Spleen (tissue), 7 donors: ENCODE data around the gene COL9A1.

ENCODE experiments used
- CTCF ChIP-seq, 11 experiments: fragments of 200-600 bp in 7 of 11; fragments of 450-650 bp in 4 of 11; sonication (generic) in 4 of 11; IDR thresholded peaks in 8 of 11; conservative IDR thresholded peaks in 3 of 11; 1 replicate in 7 of 11; 2 replicates in 4 of 11; pipeline versions ENCODE4 v1.4.0 to v1.8.0; 2016 to 2021; ENCODE audit warnings: antibody characterized with exemption in 11 of 11, inconsistent platforms in 4 of 11, mild to moderate bottlenecking in 1 of 11
- POLR2AphosphoS5 ChIP-seq, 3 donors: sonication (generic); formaldehyde crosslinking; IDR thresholded peaks; one replicate each; pipeline ENCODE4 v1.5.1; 2017; ENCODE audit warnings: antibody characterized with exemption in 3 of 3
- donor health status: DM: no; HTN: no; CAD: no; lungs with moderate emphysema.
- donor health status: DM: no; HTN: no; CAD: no.
- donor health status: DM: no; HTN: no; CAD: no.

- TF ChIP-seq CTCF (IDR thresholded peaks at IDR 0.05 in 8 of 11, conservative IDR thresholded peaks at IDR 0.05 in 3 of 11) (no peak), POLR2AphosphoS5 (IDR thresholded peaks at IDR 0.05) (no peak)
Observed at GRCh38 chr6:70257768-70258273, 45.1 kb downstream of the COL9A1 start.
